OCI-LY1 (cell line): ENCODE data around the gene RNPS1.
A peak's percentile ranks its signal among the peaks of the same experiment; 100 is the strongest.

ENCODE experiments used
- H2AFZ ChIP-seq: fragments of 200-600 bp; sonication (generic), shearing (Covaris generic); 2 replicates; pipeline ENCODE4 v1.6.0; 2014; ENCODE audit warnings: antibody characterized with exemption, mild to moderate bottlenecking, low read length
- H3F3A ChIP-seq: fragments of 200-600 bp; sonication (generic), shearing (Covaris generic); 2 replicates; pipeline ENCODE4 v1.6.0; 2014; ENCODE audit warnings: mild to moderate bottlenecking, antibody characterized with exemption, low read length, moderate library complexity; ENCODE audit not compliant: insufficient read depth
- H3K27ac ChIP-seq: fragments of 200-600 bp; sonication (generic); 2 replicates; pipeline ENCODE4 v1.5.1; 2014; ENCODE audit warnings: low read length, mixed run types, mild to moderate bottlenecking, low read depth; ENCODE audit not compliant: poor library complexity, severe bottlenecking
- H3K27me3 ChIP-seq: fragments of 200-600 bp; sonication (generic); 2 replicates; pipeline ENCODE4 v1.6.0; 2014; ENCODE audit warnings: antibody characterized with exemption, mild to moderate bottlenecking, low read length, moderate library complexity; ENCODE audit not compliant: insufficient read depth
- H3K36me3 ChIP-seq: fragments of 200-600 bp; sonication (generic); 2 replicates; pipeline ENCODE4 v1.6.1; 2014; ENCODE audit warnings: mild to moderate bottlenecking, antibody characterized with exemption, low read length, moderate library complexity, mixed read lengths; ENCODE audit not compliant: insufficient read depth
- H3K4me1 ChIP-seq: fragments of 200-600 bp; sonication (generic); 2 replicates; pipeline ENCODE4 v1.5.1; 2014; ENCODE audit warnings: mild to moderate bottlenecking, low read length, moderate library complexity; ENCODE audit not compliant: insufficient read depth, severe bottlenecking
- H3K4me2 ChIP-seq: fragments of 200-600 bp; sonication (generic), shearing (Covaris generic); 2 replicates; pipeline ENCODE4 v1.6.1; 2014; ENCODE audit warnings: low read length
- H3K4me3 ChIP-seq: fragments of 200-600 bp; sonication (generic); 2 replicates; pipeline ENCODE4 v1.5.1; 2014; ENCODE audit warnings: low read length, low read depth, mild to moderate bottlenecking, mixed read lengths; ENCODE audit not compliant: poor library complexity, severe bottlenecking
- H3K79me2 ChIP-seq: fragments of 200-600 bp; shearing (Covaris generic); 2 replicates; pipeline ENCODE4 v1.6.1; 2016; ENCODE audit warnings: mixed run types, low read length, mixed read lengths; ENCODE audit not compliant: insufficient read depth
- H3K9ac ChIP-seq: fragments of 200-600 bp; sonication (generic), shearing (Covaris generic); 2 replicates; pipeline ENCODE4 v1.6.1; 2014; ENCODE audit warnings: mild to moderate bottlenecking, low read length, mixed read lengths
- H3K9me2 ChIP-seq: fragments of 200-600 bp; sonication (generic), shearing (Covaris generic); 2 replicates; pipeline ENCODE4 v1.6.1; 2014; ENCODE audit warnings: low read depth, mild to moderate bottlenecking, low read length, mixed read lengths
- H3K9me3 ChIP-seq: fragments of 200-600 bp; shearing (Covaris generic); 2 replicates; pipeline ENCODE4 v1.6.1; 2014; ENCODE audit warnings: low read length, mixed read lengths
- H4K20me1 ChIP-seq: fragments of 200-600 bp; sonication (generic), shearing (Covaris generic); 2 replicates; pipeline ENCODE4 v1.6.0; 2016; ENCODE audit warnings: mild to moderate bottlenecking, low read length; ENCODE audit not compliant: insufficient read depth
- EZH2 ChIP-seq: fragments of 200-600 bp; sonication (generic), shearing (Covaris generic); IDR thresholded peaks from 2 replicates; pipeline ENCODE4 v1.8.0; 2017; ENCODE audit warnings: borderline replicate concordance, mixed run types, mild to moderate bottlenecking, antibody characterized with exemption, low read length, moderate library complexity, mixed read lengths
- TF ChIP-seq, protein P1 (sequence below): fragments of 200-600 bp; sonication (generic), shearing (Covaris generic); IDR thresholded peaks from 2 replicates; pipeline ENCODE4 v1.5.1; 2017; ENCODE audit warnings: mild to moderate bottlenecking, antibody characterized with exemption, low read length, moderate library complexity, mixed read lengths

RNPS1 gene

GRCh38 chr16:2267913-2268666, at the start of gene RNPS1:
RNPS1 (minus strand) TSS chr16:2268126; CDS start chr16:2264643, 3,483 bp downstream.
- Histone ChIP-seq H2AFZ (no peak within 1 kb of the TSS), H4K20me1 (no peaks in the 10 kb centered on the region), H3K9ac (peak within 1 kb of the TSS; percentile 72), H3K27ac (peak within 1 kb of the TSS; percentile 80), H3F3A (no peaks in the 10 kb centered on the region), H3K4me2 (peak within 1 kb of the TSS; percentile 87), H3K27me3 (no peaks in the 10 kb centered on the region), H3K4me1 (peaks cover 27% of the 10 kb centered on the region), H3K9me3 (no peaks in the 10 kb centered on the region), H3K79me2 (peaks cover 41% of the 10 kb centered on the region), H3K4me3 (peak within 1 kb of the TSS; percentile 86), H3K36me3 (peaks cover 35% of the 10 kb centered on the region), H3K9me2 (no peaks in the 10 kb centered on the region)
- no peak for TF ChIP-seq EZH2

DNA sequence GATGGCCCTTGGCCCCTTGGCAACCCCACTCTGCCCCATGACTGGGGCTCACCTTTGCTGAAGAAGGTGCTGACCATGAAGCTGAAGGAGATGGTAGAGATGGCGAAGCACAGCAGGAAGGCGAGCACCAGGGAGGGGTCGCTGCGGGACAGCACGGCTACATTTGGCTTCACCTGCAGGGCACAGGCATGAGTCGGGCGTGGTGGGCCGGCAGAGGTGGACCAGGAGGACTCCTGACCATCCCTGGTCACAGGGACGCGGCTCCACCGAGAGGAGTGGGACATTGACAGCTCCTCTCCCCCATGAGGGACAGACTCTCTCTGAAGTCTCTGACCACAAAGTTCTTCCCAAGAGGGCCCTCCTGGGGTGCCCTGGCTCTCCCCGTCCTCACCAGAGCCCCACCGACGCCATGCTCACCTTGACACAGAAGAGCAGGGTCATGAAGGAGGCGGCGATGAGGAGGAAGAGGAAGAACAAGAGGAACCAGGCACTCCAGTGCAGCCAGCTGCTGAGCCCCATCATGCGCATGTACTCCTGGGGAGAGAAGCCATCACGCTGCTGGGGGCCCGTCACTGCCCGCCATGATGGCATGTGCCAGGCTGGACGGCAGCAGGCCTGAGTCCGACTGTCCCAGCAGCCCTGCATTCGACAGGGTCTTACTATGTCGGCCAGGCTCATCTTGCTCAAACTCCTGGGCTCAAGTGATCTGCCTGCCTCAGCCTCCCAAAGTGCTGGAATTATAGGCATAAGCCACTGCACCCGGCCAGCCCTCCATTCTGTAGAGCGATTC, 49.5 kb upstream of the RNPS1 start:
- H2AFZ ChIP-seq: no peak overlapping the region
- no peak overlapping the region for H3K4me2 ChIP-seq
- H3F3A ChIP-seq: no peaks in the 10 kb centered on the region
- no peak overlapping the region for H3K4me3 ChIP-seq
- TF ChIP-seq, protein P1, sequence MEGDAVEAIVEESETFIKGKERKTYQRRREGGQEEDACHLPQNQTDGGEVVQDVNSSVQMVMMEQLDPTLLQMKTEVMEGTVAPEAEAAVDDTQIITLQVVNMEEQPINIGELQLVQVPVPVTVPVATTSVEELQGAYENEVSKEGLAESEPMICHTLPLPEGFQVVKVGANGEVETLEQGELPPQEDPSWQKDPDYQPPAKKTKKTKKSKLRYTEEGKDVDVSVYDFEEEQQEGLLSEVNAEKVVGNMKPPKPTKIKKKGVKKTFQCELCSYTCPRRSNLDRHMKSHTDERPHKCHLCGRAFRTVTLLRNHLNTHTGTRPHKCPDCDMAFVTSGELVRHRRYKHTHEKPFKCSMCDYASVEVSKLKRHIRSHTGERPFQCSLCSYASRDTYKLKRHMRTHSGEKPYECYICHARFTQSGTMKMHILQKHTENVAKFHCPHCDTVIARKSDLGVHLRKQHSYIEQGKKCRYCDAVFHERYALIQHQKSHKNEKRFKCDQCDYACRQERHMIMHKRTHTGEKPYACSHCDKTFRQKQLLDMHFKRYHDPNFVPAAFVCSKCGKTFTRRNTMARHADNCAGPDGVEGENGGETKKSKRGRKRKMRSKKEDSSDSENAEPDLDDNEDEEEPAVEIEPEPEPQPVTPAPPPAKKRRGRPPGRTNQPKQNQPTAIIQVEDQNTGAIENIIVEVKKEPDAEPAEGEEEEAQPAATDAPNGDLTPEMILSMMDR: no peak
- no peak for TF ChIP-seq EZH2
- peaks cover 16% of the 10 kb centered on the region; the same call in 1 of the 2 replicates for H3K27me3 ChIP-seq
- no peaks in the 10 kb centered on the region for H3K4me1 ChIP-seq
- H4K20me1 ChIP-seq: no peaks in the 10 kb centered on the region
- H3K79me2 ChIP-seq: no peaks in the 10 kb centered on the region
- H3K27ac ChIP-seq: no peak overlapping the region
- H3K9ac ChIP-seq: no peak overlapping the region
- no peaks in the 10 kb centered on the region for H3K9me3 ChIP-seq
- no peaks in the 10 kb centered on the region for H3K36me3 ChIP-seq
- H3K9me2 ChIP-seq: no peaks in the 10 kb centered on the region

DNA sequence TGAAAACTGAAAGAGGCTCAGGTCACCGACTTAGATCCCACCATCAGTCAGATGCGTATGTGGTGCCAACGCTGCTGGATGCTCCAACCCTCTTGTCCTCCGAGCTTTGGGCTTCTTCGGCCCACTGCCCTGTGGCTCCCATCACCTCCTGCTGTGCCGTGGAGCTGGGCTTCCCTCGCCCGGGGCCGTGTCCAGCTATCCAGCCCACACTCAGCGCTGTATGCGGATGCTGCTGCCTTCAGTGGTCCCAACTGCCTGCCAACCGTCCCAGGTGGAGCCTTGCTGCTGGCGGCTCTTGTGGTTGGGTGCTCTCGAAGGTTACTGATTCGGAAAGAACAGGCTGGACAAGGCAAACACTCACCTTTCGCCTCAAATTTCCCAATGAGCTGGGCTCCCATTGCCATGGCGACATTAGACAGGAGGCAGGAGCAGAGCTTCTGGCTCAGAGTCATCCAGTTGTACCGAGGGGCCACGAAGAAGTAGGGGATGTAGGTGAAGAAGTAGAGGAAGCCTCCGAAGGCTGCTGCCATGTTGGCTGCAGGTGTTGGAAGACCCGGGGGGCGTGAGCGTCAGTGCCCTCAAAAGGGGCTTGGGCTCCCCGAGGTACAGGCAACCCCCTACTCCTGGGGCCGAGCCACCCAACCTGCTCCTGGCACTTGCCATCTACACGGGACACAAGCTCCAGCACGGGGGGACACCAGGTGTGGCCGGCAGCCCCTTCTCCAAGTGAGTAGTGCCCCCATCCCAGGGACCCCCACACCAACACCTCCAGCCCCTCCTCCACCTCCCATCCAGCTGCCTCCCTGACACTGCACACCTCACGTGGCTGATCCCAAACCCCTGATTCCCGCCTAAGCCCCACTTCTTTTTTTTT, 40.4 kb upstream of the RNPS1 start:
- no peak overlapping the region for H3K4me2 ChIP-seq
- no peaks in the 10 kb centered on the region for H3K9me3 ChIP-seq
- H3K9me2 ChIP-seq: no peaks in the 10 kb centered on the region
- H3F3A ChIP-seq: no peaks in the 10 kb centered on the region
- TF ChIP-seq, protein P1: no peak
- TF ChIP-seq EZH2: no peak
- no peak overlapping the region for H3K27ac ChIP-seq
- no peak overlapping the region for H3K9ac ChIP-seq
- no peaks in the 10 kb centered on the region for H4K20me1 ChIP-seq
- H3K36me3 ChIP-seq: no peaks in the 10 kb centered on the region
- no peaks in the 10 kb centered on the region for H3K79me2 ChIP-seq
- no peaks in the 10 kb centered on the region for H3K4me1 ChIP-seq
- H3K27me3 ChIP-seq: peaks cover 3% of the 10 kb centered on the region; the same call in 1 of the 2 replicates
- no peak overlapping the region for H3K4me3 ChIP-seq
- no peak overlapping the region for H2AFZ ChIP-seq
